Stomach (tissue), 4 donors: ENCODE measurements around the gene PTRH2.

ENCODE experiments used
- EP300 ChIP-seq: sonication (generic); formaldehyde crosslinking; IDR thresholded peaks from one replicate; pipeline ENCODE4 v1.6.1; 2017; ENCODE audit warnings: antibody characterized with exemption
- POLR2A ChIP-seq, 4 donors: fragments of 450-650 bp; IDR thresholded peaks; one replicate each; pipeline ENCODE4 v1.6.1; 2016; ENCODE audit warnings: antibody characterized with exemption in 4 of 4, control low read depth in 2 of 4, mild to moderate bottlenecking in 1 of 4, moderate library complexity in 1 of 4
- POLR2AphosphoS5 ChIP-seq, 3 donors: sonication (generic); formaldehyde crosslinking; IDR thresholded peaks; one replicate each; pipeline ENCODE4 v1.6.1; 2016; ENCODE audit warnings: antibody characterized with exemption in 3 of 3
- TF ChIP-seq, protein P1 (sequence below), 7 experiments: fragments of 450-650 bp in 4 of 7; fragments of 200-600 bp in 3 of 7; sonication (generic) in 3 of 7; IDR thresholded peaks; one replicate each; pipeline ENCODE4 v1.5.1; 2016 to 2019; ENCODE audit warnings: antibody characterized with exemption in 7 of 7, control low read depth in 2 of 7, mild to moderate bottlenecking in 1 of 7

DNA sequence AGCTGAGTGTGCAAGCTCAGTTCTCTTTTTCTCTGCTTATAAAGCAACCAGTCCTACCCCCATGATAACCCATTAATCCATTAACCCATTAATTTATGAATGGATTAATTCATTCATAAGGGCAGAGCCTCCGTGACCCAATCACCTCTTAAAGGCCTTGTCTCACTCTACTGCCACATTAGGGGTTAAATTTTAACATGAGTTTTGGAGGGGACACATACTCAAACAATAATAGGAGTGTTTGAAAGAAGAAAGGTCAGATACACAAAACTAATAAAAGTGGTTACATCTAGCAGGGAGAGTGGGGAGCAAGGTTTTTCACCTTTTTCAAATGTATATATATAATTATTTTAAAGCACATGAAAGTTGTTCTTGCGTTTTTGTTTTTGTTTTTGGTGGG, 7.0 kb upstream of the PTRH2 start:
- TF ChIP-seq, protein P1, sequence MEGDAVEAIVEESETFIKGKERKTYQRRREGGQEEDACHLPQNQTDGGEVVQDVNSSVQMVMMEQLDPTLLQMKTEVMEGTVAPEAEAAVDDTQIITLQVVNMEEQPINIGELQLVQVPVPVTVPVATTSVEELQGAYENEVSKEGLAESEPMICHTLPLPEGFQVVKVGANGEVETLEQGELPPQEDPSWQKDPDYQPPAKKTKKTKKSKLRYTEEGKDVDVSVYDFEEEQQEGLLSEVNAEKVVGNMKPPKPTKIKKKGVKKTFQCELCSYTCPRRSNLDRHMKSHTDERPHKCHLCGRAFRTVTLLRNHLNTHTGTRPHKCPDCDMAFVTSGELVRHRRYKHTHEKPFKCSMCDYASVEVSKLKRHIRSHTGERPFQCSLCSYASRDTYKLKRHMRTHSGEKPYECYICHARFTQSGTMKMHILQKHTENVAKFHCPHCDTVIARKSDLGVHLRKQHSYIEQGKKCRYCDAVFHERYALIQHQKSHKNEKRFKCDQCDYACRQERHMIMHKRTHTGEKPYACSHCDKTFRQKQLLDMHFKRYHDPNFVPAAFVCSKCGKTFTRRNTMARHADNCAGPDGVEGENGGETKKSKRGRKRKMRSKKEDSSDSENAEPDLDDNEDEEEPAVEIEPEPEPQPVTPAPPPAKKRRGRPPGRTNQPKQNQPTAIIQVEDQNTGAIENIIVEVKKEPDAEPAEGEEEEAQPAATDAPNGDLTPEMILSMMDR (IDR thresholded peaks at IDR 0.05), result no peak
- TF ChIP-seq POLR2AphosphoS5 (IDR thresholded peaks at IDR 0.05), result no peak
- TF ChIP-seq EP300, result no peak
- TF ChIP-seq POLR2A (IDR thresholded peaks at IDR 0.05), result no peak
